Hematopoietic multipotent progenitor cell treated with erythropoietin and hydrocortisone succinate and interleukin-3 and kit ligand, for 17 days (in vitro differentiated cells): Measurements from ENCODE around the gene ZSWIM8.
"Not testable (repeated sequence)": the region's sequence is repeated elsewhere in the genome, so short reads cannot be mapped to it uniquely, and the experiment has no call there.

Experiments used
- DNase-seq: peaks from one replicate; pipeline ENCODE4 v3.0.0-alpha.2; 2015; ENCODE audit warnings: low spot score

ZSWIM8 gene

DNA sequence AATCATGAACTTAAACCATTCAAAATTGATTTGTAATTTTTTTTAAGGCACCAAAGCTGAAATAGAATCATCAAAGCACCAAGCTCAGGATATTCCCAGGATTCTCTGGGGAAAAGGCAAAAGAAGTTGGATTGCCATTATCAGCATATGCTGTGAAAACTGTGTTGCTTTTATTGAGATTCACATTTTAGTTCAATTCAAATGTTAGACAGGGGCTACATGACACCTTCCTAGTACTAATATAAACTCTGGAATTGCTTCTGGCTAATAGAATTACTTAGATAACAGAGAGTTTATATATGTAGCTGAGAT, 30.3 kb downstream of the ZSWIM8 start:
- DNase-seq = no peak

GRCh38 chr10:73816917-73817729, 31.7 kb downstream of the ZSWIM8 start:
- DNase-seq = no peak

DNA sequence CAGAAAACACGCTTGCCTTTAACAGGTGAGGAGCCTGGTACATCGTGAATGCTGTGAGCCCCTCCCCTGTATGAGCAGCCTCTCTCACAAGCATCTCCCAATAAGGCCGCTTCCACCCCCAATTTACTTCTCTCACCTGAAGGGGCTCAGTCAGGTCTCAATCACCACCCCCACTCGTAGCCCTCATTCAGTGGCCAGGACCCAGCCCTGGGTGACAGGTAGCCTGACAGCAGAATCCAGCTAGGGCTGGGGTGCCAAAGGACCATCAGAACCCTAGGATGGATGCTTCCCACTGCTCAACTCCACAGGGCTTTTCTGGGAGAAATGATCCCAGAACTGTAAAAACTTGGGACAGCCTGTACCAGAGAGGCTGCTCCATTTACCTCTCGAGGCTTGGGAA, 32.4 kb downstream of the ZSWIM8 start:
- DNase-seq = no peak

DNA sequence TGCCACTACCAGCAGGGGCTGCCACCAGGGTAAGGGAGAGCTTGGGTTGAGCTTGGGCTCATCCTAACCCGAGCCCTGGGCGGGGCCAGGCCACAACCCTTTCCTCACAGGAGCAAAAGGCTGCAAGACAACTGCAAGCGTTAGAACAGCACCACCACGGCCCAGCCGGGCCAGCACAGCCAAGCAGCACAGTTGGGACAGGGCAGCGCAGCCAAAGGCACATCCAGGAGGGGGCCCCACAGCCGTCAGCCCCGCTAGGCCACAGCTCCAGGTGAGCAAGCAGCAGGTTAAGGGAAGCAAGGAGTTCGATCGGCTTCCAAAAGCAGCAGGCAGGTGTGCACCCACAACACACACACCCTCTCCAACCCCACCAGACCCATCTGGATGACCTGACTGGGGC, 33.0 kb downstream of the ZSWIM8 start:
- DNase-seq = no peak

DNA sequence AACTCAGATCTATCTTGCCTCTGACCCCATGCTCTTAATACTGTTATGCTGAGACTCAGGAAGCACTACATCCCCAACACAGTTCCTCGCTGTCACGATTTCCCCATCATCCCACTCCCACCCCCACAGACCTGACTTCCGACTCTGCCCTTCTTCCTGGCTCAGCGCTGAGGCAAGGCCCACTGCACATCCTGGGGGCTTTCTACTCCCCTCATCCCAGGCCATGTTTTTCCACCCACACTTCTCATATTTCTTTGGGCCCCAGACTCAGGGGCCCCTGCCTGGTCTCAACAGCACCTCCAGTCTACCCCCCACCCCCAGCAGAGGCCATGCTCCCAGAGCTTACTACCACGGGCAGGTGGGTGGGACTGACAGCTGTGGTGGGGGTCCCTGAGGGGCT, 33.7 kb downstream of the ZSWIM8 start:
- no peak for DNase-seq

GRCh38 chr10:73819513-73820093, 34.2 kb downstream of the ZSWIM8 start:
- no peak for DNase-seq

DNA sequence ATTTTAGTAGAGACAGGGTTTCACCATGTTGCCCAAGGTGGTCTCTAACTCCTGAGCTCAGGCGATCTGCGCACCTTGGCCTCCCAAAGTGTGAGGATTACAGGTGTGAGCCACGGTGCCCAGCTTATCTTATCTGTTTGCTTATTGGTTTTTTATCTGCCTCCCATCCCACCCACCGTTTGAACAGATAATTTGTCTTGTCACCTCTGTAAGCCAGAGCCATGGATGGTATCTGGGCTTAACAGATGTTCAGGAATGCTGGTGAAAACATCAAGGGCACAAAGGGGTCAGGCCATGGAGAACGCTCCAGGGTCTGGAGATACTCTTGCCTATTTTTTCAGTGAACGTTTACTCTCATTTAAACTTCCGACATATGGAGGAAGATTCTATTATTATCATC, 38.0 kb downstream of the ZSWIM8 start:
- no peak for DNase-seq

GRCh38 chr10:73824146-73824725, 38.8 kb downstream of the ZSWIM8 start:
- DNase-seq = no peak

- DNase-seq = no peak
These were observed 42.1 kb downstream of the ZSWIM8 start for GRCh38 chr10:73827346-73828089.

DNA sequence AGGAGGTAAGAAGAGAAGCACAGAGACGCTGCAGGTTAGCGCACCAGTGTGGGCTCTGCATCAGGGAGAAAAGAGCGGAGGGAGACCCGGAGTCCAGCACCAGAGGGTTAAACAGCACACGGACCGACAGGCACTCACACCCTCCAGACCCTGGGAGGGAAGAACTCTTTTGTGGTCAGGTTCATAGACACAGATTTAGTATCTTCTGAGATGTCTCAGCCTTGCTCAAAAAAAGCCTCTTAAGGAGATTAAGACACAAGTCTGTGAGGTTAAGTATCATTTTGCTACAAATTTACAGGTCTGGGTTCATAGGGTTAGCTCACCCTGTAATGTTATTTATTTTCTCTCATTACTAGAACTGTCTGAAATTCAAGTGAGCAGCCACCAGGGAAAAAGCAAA, 42.8 kb downstream of the ZSWIM8 start:
- no peak for DNase-seq

- not testable (repeated sequence) for DNase-seq
These were observed 43.7 kb downstream of the ZSWIM8 start for GRCh38 chr10:73829090-73829489.

DNA sequence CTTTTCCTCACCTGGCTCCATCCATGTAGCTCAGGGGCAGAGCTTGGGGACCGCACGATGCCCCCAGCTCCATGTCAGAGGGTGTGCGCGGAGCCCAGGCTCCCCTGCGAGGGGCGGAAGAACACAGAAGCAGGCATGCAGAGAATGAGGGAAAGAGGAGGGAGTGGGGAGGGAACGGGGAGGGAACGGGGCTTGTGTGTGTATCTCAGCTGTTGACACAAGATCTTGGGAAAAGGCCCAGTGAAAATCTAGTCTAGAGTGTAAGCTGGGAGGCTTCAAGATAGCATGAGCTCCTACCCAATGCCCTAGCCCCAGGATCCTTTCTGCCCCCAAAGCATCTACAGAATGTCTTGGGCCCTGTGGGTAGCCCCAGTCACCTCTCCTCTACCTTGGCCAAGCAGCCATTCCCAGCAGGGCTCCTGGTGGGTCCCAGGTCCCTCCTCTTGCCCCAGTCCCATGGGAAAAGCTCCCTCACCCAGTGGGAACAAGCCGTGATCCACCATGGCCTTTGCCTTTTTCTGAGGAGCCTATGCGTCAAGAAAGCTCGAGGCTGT, 51.1 kb downstream of the ZSWIM8 start:
- DNase-seq = no peak

- no peak for DNase-seq
These were observed 51.7 kb downstream of the ZSWIM8 start for GRCh38 chr10:73837072-73837471.

DNA sequence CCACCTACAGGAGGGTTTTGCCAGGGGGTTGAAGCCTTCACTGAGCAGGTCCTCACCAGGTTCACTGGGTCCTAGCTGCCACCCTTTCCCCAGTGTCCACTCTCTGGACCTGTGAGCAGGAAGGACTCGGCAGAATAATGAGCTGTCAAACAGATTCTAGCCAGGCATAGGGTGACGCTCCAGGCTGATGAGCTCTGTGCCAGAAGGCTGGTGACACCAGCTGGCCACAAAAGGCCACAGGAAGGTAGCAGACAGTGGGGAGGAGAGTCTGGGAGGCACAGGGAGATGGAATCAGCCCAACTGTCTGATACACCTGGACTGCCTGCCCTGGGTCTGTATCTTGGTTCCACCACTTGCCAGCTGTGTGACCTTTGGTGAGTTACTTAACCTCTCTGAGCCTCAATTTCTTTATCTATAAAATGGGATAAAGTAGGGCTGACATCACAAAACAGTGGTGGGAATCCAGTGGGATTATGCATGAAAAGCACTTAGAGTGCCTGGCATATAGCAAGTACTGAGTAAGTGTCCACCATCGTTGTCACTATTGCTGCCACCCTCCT, 52.7 kb downstream of the ZSWIM8 start:
- DNase-seq = no peak

DNA sequence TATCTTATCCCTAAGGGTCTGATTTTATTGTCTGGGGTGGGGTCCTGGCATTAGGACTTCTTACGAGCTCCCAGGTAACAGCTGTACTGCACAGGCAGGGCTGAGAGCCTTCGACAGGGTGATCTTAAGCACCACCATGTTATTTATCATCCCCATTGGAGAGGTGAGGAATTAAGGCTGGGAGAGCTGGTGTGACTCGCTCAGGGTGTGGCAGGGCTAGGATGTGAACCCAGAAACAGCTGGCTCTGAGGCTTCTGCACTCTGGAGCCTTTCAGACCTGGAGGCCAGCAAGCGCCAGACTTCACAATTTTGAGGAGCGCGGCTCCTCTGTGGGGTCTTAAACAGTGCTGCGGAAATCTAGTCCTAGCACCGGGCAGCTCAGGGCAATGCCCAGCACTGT, 53.4 kb downstream of the ZSWIM8 start:
- no peak for DNase-seq

- DNase-seq = no peak
These were observed 54.0 kb downstream of the ZSWIM8 start for GRCh38 chr10:73839276-73839966.

GRCh38 chr10:73840056-73840402, 54.6 kb downstream of the ZSWIM8 start:
- DNase-seq = no peak

- DNase-seq = no peak
These were observed 55.1 kb downstream of the ZSWIM8 start for GRCh38 chr10:73840403-73841060.

GRCh38 chr10:73841061-73841421, 55.6 kb downstream of the ZSWIM8 start:
- DNase-seq = no peak

GRCh38 chr10:73841526-73842285, 56.3 kb downstream of the ZSWIM8 start:
- DNase-seq = no peak

- DNase-seq = no peak
These were observed 56.9 kb downstream of the ZSWIM8 start for GRCh38 chr10:73842349-73842748.
